Skin epidermis (tissue), 12 donors: ENCODE data around the gene VANGL1.

Source experiments
- H3K27ac ChIP-seq, 21 experiments: fragments of 200-600 bp; sonication (generic) in 11 of 21; one replicate each; pipeline ENCODE4 v1.5.0; 2020; ENCODE audit warnings: mild to moderate bottlenecking in 3 of 21, inconsistent platforms in 2 of 21, moderate library complexity in 2 of 21
- H3K4me3 ChIP-seq, 7 experiments: fragments of 200-600 bp; sonication (generic) in 2 of 7; one replicate each; pipeline ENCODE4 v1.5.0; 2020; ENCODE audit warnings: inconsistent platforms in 2 of 7, mild to moderate bottlenecking in 2 of 7, moderate library complexity in 1 of 7

Gene VANGL1

GRCh38 chr1:115660151-115660550, 18.4 kb downstream of the VANGL1 start:
- Histone ChIP-seq H3K27ac (no peak overlapping the region), H3K4me3 (no peak overlapping the region)

DNA sequence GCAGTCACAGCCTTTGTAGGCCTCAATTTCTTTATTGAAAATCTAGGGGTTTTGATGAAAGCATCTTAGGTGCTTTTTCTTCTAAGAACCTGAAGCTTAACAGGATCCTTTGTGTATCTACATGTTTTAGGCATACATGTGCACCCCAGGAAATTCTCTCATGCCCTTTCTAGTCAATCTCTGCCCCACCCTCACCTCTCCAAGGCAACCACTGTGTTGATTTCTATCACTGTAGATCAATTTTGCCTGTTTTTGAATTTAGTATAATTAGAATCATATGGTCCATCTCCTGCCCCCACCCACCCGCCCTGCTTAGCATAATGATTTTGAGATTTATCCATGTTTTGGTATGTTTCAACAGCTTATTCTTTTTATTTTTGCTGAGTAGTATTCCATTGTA, 19.4 kb downstream of the VANGL1 start:
- Histone ChIP-seq H3K27ac (no peak overlapping the region), H3K4me3 (no peak overlapping the region)

- H3K27ac ChIP-seq, result no peak overlapping the region
Observed at GRCh38 chr1:115665319-115666096, 23.7 kb downstream of the VANGL1 start.

GRCh38 chr1:115666206-115666605, 24.4 kb downstream of the VANGL1 start:
- Histone ChIP-seq H3K4me3 (no peak overlapping the region), H3K27ac (no peak overlapping the region)

More at GRCh38 chr1:115665319-115666096, 23.7 kb downstream of the VANGL1 start:
- no peak overlapping the region for H3K4me3 ChIP-seq

DNA sequence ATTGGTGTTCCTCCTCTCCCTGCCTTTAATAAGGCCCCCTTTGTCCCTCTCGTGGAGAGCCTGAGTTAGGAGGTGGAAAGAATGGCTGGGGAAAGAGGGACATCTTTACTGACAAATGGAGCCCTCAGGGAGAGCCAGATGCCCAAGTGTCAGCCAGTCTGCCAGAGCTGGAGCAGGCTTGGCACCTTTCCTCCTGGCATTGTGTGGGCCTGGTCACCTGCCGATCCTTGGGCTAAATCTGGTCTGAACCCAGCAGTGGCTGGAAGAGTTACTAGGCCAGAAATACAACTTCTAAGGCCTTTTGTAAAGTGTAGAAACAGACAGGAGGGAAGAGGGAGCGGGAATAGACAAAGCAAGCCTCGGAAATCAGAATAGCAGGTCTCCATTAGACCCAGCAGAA, 24.9 kb downstream of the VANGL1 start:
- peak overlapping the region in 2 of 21 experiments; percentile 14 to 28 for H3K27ac ChIP-seq
- H3K4me3 ChIP-seq, result no peak overlapping the region

DNA sequence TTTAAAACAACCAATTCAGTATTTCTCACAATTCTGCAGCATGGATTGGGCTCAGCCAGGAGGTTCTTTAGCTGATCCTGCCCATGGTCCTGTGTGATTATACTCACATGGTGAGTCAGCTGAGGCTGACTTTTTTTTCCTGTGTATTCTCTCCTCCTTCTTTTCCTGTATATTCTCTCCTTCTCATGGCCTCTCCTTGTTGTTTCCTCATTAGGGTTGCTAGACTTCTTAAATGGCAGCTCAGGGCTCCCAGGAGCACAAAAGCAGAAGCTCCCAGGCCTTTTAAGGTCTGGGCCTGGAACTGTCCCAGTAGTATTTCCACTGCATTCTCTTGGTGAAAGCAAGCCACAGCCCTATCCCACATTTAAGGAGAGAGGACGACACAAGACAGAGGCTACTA, 26.8 kb downstream of the VANGL1 start:
- no peak overlapping the region for H3K4me3 ChIP-seq
- H3K27ac ChIP-seq, result no peak overlapping the region

- H3K4me3 ChIP-seq, result no peak overlapping the region
- H3K27ac ChIP-seq, result no peak overlapping the region
Observed at GRCh38 chr1:115669002-115669673, 27.4 kb downstream of the VANGL1 start.

DNA sequence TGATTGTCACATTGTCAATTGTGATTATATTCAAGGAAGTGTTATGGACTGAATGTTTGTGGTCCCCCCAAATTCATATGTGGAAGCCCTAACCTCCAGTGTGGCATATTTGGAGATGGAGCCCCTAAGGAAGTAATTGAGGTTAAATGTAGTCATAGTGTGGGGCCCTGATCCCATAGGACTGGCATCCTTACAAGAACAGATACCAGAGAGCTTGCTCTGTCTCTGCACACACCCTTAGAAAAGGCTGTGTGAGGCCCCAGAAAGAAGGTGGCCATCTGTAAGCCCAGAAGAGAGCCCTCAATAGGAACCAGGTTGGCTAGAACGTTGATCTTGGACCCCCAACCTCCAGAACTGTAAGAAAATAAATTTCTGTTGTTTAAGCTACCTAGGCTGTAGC, 28.1 kb downstream of the VANGL1 start:
- Histone ChIP-seq H3K27ac (no peak overlapping the region), H3K4me3 (no peak overlapping the region)

GRCh38 chr1:115670476-115671175, 28.9 kb downstream of the VANGL1 start:
- no peak overlapping the region for H3K4me3 ChIP-seq
- H3K27ac ChIP-seq, result peak overlapping the region in 4 of 21 experiments; percentile 2 to 46 (median 18)

- H3K27ac ChIP-seq, result peak overlapping the region in 4 of 21 experiments; percentile 2 to 46 (median 18)
- H3K4me3 ChIP-seq, result no peak overlapping the region
Observed at GRCh38 chr1:115671176-115671934, 29.6 kb downstream of the VANGL1 start.

DNA sequence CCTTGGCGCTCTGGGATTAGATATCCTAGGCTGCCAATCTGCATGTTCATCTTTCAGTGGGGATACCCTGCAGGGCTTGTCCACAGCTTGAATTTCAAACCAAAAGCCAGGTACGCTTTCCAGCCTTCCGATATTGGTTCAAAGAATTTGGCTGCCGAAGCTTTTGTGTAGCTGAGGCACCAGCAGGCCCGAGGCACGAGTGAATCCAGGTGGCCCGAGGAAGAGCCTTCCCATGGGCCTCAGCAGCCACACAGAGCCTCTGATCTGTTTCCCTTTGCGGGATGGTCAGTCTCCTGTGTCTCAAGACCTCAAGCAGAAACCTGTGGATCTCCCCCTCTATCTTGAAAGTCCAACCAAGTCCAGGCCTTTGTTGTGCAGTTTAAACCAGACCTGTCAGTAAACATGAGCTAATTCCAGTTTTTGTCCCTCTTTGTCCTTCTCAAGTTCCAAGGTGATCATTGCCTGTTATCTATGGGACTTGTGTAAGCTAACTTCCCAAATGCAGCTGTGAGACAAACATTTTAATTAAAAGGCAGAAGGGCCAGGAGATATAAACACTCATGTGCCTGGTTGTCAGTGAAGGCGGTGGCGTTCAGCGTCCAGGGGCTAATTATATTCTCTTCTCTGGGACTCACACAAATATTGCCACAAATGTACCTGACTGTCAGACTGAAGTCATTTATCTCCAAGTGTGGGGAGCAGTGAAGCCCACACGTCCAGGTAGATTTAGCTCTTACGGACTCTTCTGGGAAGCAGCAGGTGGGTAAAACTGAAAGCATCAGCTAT, 30.6 kb downstream of the VANGL1 start:
- Histone ChIP-seq H3K4me3 (no peak overlapping the region), H3K27ac (no peak overlapping the region)

- Histone ChIP-seq H3K4me3 (no peak overlapping the region), H3K27ac (no peak overlapping the region)
Observed at GRCh38 chr1:115676498-115677181, 34.9 kb downstream of the VANGL1 start.

- Histone ChIP-seq H3K4me3 (no peak overlapping the region), H3K27ac (no peak overlapping the region)
Observed at GRCh38 chr1:115677182-115677555, 35.4 kb downstream of the VANGL1 start.

DNA sequence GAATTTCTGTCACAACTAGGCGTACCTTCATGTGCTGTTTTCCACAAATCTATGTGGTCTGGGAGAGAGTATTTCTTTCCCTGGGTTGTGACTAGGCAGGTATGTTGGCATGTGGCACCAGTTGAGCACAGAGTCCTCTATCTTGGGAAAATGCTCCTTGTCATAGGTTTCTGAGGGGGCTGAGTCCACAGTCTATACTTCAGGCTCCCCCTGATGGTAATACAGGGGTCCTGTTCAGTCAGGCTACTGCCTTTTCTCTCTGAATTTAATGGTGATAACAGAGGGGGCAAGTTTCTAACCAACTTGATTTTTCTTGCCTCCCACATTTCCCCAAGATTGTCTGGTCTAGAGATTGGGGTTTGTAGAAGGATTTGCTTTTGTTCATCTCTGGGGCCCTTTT, 35.8 kb downstream of the VANGL1 start:
- peak overlapping the region in 1 of 21 experiments; percentile 25 for H3K27ac ChIP-seq
- H3K4me3 ChIP-seq, result no peak overlapping the region

DNA sequence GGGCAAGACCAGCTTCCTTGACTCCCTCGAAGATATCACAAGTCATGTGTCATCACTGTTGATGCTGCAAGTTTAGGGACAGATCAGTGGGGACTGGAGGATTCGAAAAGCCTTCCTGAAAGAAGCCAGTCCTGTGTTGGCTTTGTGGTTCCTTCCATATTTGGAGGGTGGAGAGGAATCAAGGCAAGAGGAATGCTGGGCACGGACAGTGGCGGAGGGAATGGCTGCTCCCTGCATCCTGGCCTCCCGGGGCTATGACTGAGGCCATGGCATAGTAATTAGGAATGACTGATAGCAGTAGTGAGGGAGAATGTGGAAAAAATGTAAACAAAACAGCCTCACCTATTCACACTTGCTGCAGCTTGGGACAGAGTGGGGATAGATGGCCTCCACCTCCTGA, 36.4 kb downstream of the VANGL1 start:
- Histone ChIP-seq H3K4me3 (no peak overlapping the region), H3K27ac (peak overlapping the region in 3 of 21 experiments; percentile 25 to 67 (median 47))

DNA sequence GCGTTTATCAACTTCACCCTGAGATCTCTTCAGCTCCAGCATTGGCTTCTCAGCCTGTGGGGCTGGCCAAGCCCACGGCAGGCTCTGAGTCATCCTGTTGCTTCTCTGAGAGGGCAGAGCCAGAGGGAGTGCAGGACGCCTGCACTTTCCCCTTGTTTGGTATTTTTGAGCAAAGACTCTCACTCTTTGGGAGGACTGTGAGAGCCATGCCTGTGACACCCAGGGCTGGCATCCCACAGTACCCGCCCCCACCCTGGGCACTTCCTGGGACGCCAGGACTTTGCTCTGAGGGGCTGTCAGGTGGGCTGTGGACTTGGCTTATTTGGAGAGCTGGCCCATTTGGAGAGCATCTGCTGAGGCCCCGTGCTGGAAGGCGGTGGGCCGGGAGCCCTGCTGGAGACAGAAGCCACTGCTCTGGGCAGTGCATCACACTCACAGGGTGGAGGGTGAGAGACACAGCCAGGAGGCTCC, 37.4 kb downstream of the VANGL1 start:
- H3K4me3 ChIP-seq, result no peak overlapping the region
- peak overlapping the region in 7 of 21 experiments; percentile 3 to 67 (median 19) for H3K27ac ChIP-seq

GRCh38 chr1:115680730-115681111, 39.0 kb downstream of the VANGL1 start:
- Histone ChIP-seq H3K4me3 (no peak overlapping the region), H3K27ac (peak overlapping the region in 4 of 21 experiments; percentile 4 to 67 (median 36))

DNA sequence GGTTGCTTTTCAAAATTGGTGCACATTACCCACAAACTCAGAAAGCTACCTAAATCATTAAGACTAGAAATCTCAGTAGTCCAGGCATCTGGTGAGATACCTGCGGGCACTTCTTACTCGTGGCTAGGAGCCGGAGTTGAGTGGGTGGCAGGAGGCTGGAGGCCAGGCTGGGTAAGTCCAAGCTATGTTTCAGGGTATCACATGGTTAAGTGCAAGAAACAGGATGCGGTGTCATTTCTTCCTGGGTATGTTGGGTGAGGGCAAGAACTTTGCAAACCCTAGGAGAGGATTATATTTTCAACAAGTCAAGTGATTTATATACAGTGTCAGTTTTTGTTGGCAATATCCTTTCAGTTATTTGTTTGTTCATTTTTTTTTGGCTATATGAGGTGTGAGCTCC, 41.0 kb downstream of the VANGL1 start:
- no peak overlapping the region for H3K27ac ChIP-seq
- H3K4me3 ChIP-seq, result no peak overlapping the region
